ENCODE measurements around the gene TAF8. TPM values are rescaled to one million over a fixed set of nuclear protein-coding genes. Genes with fewer than 3 reads are reported as not detected.

TAF8 gene
- total RNA-seq, 4 donors from 2014 or later: 19.2 to 28.5 (median 26.4) TPM

DNA sequence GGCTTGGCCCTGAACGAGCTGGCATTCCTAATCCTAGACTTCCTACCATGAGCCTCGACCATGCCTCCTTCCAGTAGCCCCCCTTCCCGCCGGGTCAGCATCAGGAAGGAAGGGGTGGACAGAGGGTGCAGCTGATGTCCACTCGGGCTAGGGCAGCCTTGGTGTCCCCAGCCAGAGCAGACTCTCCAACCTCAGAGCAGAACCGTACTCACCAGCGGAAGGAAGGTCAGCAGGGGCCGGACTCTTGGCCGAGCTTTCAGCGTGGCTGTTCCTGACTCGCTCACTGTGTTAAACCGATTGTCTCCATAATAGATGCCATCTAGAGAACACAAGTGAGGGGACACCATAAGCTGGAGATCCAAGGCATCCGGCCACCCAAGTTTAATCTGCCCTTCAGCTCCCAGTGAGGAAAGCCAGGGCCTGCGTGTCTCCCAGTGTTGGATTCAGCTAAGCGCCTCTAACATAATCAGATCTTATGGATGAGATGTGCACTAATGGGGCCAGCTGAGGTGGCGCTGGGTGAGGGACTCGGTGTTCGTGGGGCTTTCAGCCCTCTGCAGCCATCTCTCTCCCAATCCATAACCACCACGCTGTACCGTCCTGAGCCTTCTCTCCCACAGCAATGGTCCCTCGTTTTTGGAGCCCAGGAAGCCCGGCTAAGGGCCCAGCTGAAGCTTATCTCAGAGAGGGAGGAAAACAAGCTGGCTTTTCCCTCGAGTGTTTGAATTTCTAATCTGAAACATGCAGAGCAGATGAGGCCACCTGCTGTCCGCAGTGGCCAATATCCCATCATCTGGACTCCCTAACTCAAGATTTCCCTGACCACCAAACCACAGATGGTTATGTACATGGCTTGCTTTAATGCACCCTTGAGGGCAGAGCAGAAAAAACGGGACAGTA is 78.4 kb downstream of the TAF8 start:
- peaks cover 39% of the 10 kb centered on the region for H3K4me1 ChIP-seq
- peaks cover 36% of the 10 kb centered on the region for H3K36me3 ChIP-seq
- no peak for TF ChIP-seq POLR2AphosphoS5 (IDR thresholded peaks at IDR 0.05)
- TF ChIP-seq POLR2A (IDR thresholded peaks at IDR 0.05): no peak
- TF ChIP-seq EP300 (IDR thresholded peaks at IDR 0.05): no peak
- TF ChIP-seq, protein P1, sequence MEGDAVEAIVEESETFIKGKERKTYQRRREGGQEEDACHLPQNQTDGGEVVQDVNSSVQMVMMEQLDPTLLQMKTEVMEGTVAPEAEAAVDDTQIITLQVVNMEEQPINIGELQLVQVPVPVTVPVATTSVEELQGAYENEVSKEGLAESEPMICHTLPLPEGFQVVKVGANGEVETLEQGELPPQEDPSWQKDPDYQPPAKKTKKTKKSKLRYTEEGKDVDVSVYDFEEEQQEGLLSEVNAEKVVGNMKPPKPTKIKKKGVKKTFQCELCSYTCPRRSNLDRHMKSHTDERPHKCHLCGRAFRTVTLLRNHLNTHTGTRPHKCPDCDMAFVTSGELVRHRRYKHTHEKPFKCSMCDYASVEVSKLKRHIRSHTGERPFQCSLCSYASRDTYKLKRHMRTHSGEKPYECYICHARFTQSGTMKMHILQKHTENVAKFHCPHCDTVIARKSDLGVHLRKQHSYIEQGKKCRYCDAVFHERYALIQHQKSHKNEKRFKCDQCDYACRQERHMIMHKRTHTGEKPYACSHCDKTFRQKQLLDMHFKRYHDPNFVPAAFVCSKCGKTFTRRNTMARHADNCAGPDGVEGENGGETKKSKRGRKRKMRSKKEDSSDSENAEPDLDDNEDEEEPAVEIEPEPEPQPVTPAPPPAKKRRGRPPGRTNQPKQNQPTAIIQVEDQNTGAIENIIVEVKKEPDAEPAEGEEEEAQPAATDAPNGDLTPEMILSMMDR (IDR thresholded peaks at IDR 0.05): no peak
- no peaks in the 10 kb centered on the region for H3K27me3 ChIP-seq
- 89% methylated on average over 20 of the region's 25 CpGs for WGBS
- H3K9me3 ChIP-seq: no peaks in the 10 kb centered on the region
- no peak for DNase-seq (ENCODE audit: low spot score in 2 of 2)
- no peak overlapping the region for H3K27ac ChIP-seq
- H3K4me3 ChIP-seq: no peak overlapping the region

GRCh38 chr6:42129360-42129676 is 79.0 kb downstream of the TAF8 start:
- peaks cover 36% of the 10 kb centered on the region for H3K36me3 ChIP-seq
- 100% methylated on average over 2 of the region's 2 CpGs for WGBS
- no peak overlapping the region for H3K27ac ChIP-seq
- no peak overlapping the region for H3K4me3 ChIP-seq
- H3K9me3 ChIP-seq: no peaks in the 10 kb centered on the region
- peaks cover 39% of the 10 kb centered on the region for H3K4me1 ChIP-seq
- no peak for TF ChIP-seq EP300 (IDR thresholded peaks at IDR 0.05)
- TF ChIP-seq, protein P1 (IDR thresholded peaks at IDR 0.05): no peak
- DNase-seq (ENCODE audit: low spot score in 2 of 2): no peak
- H3K27me3 ChIP-seq: no peaks in the 10 kb centered on the region

DNA sequence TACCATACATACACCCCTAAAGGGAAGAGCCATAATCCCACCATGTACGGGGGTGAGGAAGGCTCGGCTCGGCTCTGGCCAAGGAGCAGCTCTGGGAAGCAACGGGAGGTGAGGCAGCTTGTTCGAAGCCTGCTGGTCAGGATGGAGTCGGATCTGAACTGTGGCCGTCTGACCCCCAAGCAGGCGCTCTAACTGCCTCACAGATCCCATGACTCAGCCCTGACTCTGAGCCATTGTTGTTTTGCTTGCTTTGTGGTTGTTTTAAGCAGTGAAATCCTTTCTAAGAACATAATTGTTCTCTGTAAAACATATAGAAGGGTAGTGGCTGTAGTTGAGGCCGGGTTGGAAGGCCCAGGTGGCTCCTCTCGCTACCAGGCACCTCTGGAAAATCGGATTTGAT is 81.2 kb downstream of the TAF8 start:
- H3K36me3 ChIP-seq: peaks cover 29% of the 10 kb centered on the region
- DNase-seq (ENCODE audit: low spot score in 2 of 2): no peak
- no peak overlapping the region for H3K27ac ChIP-seq
- H3K9me3 ChIP-seq: no peaks in the 10 kb centered on the region
- H3K4me3 ChIP-seq: no peak overlapping the region
- TF ChIP-seq EP300 (IDR thresholded peaks at IDR 0.05) (no peak), POLR2AphosphoS5 (IDR thresholded peaks at IDR 0.05) (no peak)
- TF ChIP-seq, protein P1 (IDR thresholded peaks at IDR 0.05): no peak
- peaks cover 29% of the 10 kb centered on the region for H3K4me1 ChIP-seq
- WGBS: 95% methylated on average over 11 of the region's 11 CpGs
- H3K27me3 ChIP-seq: no peaks in the 10 kb centered on the region

- H3K4me3 ChIP-seq: no peak overlapping the region
- no peak for DNase-seq (ENCODE audit: low spot score in 2 of 2)
- peaks cover 53% of the 10 kb centered on the region for H3K4me1 ChIP-seq
- H3K9me3 ChIP-seq: no peaks in the 10 kb centered on the region
- H3K27me3 ChIP-seq: no peaks in the 10 kb centered on the region
- H3K27ac ChIP-seq: no peak overlapping the region
- 60% methylated on average over 4 of the region's 4 CpGs for WGBS
- TF ChIP-seq POLR2AphosphoS5 (IDR thresholded peaks at IDR 0.05) (no peak), EP300 (IDR thresholded peaks at IDR 0.05) (no peak), POLR2A (IDR thresholded peaks at IDR 0.05) (no peak)
- TF ChIP-seq, protein P1 (IDR thresholded peaks at IDR 0.05): no peak
- peaks cover 7% of the 10 kb centered on the region for H3K36me3 ChIP-seq
Measured at GRCh38 chr6:42133926-42134325, 83.6 kb downstream of the TAF8 start.

GRCh38 chr6:42135161-42135560 is 84.8 kb downstream of the TAF8 start:
- TF ChIP-seq POLR2A (IDR thresholded peaks at IDR 0.05): no peak
- no peak for TF ChIP-seq EP300 (IDR thresholded peaks at IDR 0.05)
- TF ChIP-seq POLR2AphosphoS5 (IDR thresholded peaks at IDR 0.05): no peak
- TF ChIP-seq, protein P1 (IDR thresholded peaks at IDR 0.05): no peak
- no peak overlapping the region for H3K4me3 ChIP-seq
- H3K36me3 ChIP-seq: peaks cover 6% of the 10 kb centered on the region
- no peak for DNase-seq (ENCODE audit: low spot score in 2 of 2)
- H3K27ac ChIP-seq: no peak overlapping the region
- H3K9me3 ChIP-seq: no peaks in the 10 kb centered on the region
- WGBS: 83% methylated on average over 10 of the region's 12 CpGs
- H3K27me3 ChIP-seq: no peaks in the 10 kb centered on the region
- peaks cover 60% of the 10 kb centered on the region for H3K4me1 ChIP-seq

All from suprapubic skin (tissue), 4 donors.